Skeletal muscle satellite cell (primary cell): ENCODE results near the gene BHLHA15. TPM values are rescaled to one million over a fixed set of nuclear protein-coding genes. Genes with fewer than 3 reads are reported as not detected.

ENCODE experiments used
- H3K27me3 ChIP-seq: 2 replicates; pipeline ENCODE4 v1.7.0; 2013; ENCODE audit warnings: low read length; ENCODE audit not compliant: control insufficient read depth, insufficient read depth
- H3K36me3 ChIP-seq: 2 replicates; pipeline ENCODE4 v1.7.0; 2013; ENCODE audit warnings: mild to moderate bottlenecking, control low read depth, low read length; ENCODE audit not compliant: insufficient read depth
- H3K4me1 ChIP-seq: 2 replicates; pipeline ENCODE4 v1.7.0; 2013; ENCODE audit warnings: low read length; ENCODE audit not compliant: control insufficient read depth, insufficient read depth
- H3K4me2 ChIP-seq: 2 replicates; pipeline ENCODE4 v1.7.0; 2013; ENCODE audit warnings: mild to moderate bottlenecking, low read length
- H3K4me3 ChIP-seq: 2 replicates; pipeline ENCODE4 v1.7.0; 2013; ENCODE audit warnings: low read length
- H3K9ac ChIP-seq: 2 replicates; pipeline ENCODE4 v1.7.0; 2013; ENCODE audit warnings: mild to moderate bottlenecking, low read depth, low read length, moderate library complexity
- H3K9me3 ChIP-seq: replicated peaks from 2 replicates; pipeline ENCODE4 v1.7.0; 2013; ENCODE audit warnings: mild to moderate bottlenecking, control low read depth, low read length
- total RNA-seq: library from RNA; depleted of rRNA; stranded (reverse); fragments of >200 nt; gene quantifications from 2 replicates; pipeline ENCODE4 v1.2.3, GENCODE V29; 2012; rRNA removed

Gene BHLHA15
- total RNA-seq = 1.7 TPM in 1 of 2 replicates, not detected in the other

DNA sequence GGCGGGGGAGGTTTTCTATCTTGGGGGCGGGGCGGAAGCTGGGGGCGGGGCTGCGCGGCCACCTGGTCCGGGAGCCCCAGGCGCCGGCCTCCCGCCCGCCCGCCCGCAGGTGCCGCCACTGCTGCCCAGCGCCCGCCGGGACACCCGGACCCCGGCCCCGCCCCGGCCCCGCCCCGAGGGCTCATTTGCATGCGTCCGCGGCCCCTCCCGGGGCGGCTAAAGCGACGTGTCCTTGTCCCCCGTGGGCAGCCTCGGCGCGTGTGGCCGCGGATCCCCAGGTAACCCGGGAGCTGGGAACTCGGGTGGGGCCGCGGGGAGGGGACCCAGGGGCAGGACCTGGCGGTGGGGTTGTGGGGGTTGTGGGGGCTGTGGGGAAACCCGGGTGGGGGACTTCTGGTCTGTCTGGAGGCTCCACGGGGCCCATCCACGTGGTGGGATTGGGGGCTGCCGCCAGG lies at the start of gene BHLHA15:
Gene BHLHA15, plus strand, starts transcription at position 219 of the 455 bp plus-strand sequence. CDS start 871 bp downstream, outside the sequence.
- no peaks in the 10 kb centered on the region for H3K27me3 ChIP-seq
- H3K36me3 ChIP-seq = no peaks in the 10 kb centered on the region
- H3K9ac ChIP-seq = no peak within 1 kb of the TSS
- peak within 1 kb of the TSS; percentile 62 for H3K4me2 ChIP-seq
- no peaks in the 10 kb centered on the region for H3K9me3 ChIP-seq
- H3K4me3 ChIP-seq = no peak within 1 kb of the TSS
- H3K4me1 ChIP-seq = no peaks in the 10 kb centered on the region

DNA sequence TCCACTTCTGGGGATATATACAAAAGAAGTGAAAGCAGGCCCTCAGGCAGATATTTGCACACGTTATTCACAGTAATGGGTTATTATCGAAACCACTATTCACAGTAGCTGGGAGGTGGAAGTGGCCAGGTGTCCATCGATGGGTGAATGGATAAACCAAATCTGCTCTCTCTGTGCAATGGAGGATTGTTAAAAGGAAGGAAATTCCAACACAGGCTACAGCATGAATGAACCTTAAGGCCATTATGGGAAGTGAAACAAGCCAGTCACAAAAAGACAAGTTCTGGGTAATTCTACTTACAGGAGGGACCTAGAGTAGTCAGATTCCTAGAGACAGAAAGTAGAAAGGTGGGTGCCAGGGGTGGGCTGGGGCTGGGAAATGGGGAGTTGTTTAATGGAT lies 48.5 kb upstream of the BHLHA15 start:
- Histone ChIP-seq H3K9ac (no peak overlapping the region), H3K9me3 (no peaks in the 10 kb centered on the region), H3K4me2 (no peak overlapping the region), H3K27me3 (no peaks in the 10 kb centered on the region), H3K4me1 (no peaks in the 10 kb centered on the region), H3K36me3 (no peaks in the 10 kb centered on the region), H3K4me3 (no peak overlapping the region)

DNA sequence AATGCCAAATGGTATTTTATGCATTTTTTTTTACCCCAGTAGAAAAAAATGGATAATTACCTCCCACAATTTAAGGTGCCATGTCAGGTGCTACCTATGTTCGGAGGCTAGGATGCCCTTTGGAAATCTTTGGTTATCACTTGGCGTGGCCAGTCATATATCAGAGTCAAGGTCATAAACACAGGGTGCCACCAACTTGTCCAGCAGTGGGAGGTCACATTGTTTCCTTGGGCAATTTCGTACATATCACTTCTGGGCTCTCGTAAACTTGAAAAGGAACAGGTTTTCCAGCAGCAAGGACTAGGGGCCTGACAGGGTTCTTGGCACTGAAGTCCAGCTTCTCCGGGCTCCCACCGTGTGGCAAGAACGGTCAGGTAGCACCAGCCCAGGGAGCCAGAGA lies 48.0 kb upstream of the BHLHA15 start:
- H3K9ac ChIP-seq = no peak overlapping the region

DNA sequence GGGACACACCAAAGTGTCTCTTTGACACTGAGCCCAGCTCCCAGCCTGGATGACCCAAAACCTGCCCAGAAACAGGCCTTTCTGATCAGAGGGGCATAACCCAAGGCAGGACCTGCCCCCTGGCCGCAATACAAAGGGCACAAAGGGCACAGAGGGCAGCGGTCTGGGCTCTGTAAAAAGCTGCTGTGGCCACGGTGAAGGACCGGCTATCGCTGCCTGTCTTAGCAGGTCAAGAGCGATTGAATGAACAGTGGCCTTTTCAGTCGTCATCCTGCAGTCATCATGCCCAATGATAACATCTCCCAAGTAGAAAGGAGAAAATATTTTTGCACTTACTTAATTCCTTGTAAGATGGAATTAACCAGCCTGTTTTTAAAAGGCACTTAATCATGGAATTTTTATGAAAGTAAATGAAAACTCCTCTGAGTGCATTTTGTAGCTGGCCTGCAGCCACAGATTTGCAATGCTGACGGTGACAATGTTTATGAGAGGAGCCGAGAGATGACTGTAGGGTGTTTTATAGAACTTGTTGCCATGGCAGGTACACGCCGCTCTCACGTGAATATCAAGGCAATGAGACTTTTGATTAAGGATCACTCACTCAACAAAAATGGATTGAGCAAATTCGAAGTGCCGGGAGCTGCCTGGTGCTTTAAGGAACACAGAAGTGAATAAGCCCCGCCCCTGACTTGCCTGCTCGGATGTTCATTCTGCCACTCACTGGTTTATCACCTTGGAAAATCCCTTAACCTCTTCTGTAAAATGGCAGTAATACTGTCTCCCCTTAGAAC lies 47.3 kb upstream of the BHLHA15 start:
- H3K4me1 ChIP-seq = no peaks in the 10 kb centered on the region
- H3K4me3 ChIP-seq = no peak overlapping the region
- H3K4me2 ChIP-seq = no peak overlapping the region
- H3K36me3 ChIP-seq = no peaks in the 10 kb centered on the region
- no peaks in the 10 kb centered on the region for H3K27me3 ChIP-seq
- H3K9ac ChIP-seq = no peak overlapping the region
- no peaks in the 10 kb centered on the region for H3K9me3 ChIP-seq

More for the DNA sequence above, 48.0 kb upstream of the BHLHA15 start:
- Histone ChIP-seq H3K4me1 (no peaks in the 10 kb centered on the region), H3K4me3 (no peak overlapping the region), H3K9me3 (no peaks in the 10 kb centered on the region), H3K27me3 (no peaks in the 10 kb centered on the region), H3K36me3 (no peaks in the 10 kb centered on the region), H3K4me2 (no peak overlapping the region)

DNA sequence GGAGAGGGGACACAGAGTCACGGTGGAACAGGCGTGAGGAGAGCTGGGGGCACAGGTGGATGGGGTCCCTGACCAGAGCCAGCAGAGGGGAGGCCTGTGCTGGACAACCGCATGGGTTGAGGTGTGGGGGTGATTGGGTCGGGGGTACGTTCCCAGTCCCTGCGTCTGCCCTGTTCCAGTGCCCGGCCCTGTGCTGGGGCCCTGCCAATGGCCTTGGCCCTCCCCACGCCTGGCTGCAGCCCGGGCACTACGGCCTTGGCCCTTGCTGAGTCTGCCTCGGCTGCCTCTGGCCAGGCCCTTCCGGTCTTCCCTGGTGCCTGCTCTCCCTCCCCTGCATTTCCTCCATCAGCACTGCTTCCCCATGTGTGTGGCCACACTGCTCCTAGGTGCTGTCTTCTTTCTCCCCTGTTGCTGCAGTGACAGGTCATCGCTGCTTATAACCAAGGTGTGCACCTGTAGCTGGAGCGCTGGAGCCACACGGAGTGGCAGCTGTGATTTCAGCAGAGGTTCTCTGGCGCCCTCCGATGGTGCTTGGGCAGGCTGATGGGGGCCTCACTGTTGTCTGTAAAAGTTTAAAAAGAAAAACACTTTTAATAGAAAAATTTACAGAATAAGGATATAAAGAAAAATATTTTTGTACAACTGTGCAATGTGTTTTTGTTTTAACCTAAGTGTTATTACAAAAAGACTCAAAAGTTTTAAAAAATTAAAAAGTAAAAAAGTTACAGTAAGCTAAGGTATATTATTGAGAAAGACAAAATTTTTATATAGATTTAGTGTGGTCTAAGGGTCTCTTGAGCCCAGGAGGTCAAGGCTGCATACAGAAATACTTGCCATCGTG lies 45.2 kb upstream of the BHLHA15 start:
- H3K36me3 ChIP-seq = no peaks in the 10 kb centered on the region
- H3K9me3 ChIP-seq = no peaks in the 10 kb centered on the region
- no peaks in the 10 kb centered on the region for H3K4me1 ChIP-seq
- no peak overlapping the region for H3K9ac ChIP-seq
- no peak overlapping the region for H3K4me3 ChIP-seq
- H3K27me3 ChIP-seq = no peaks in the 10 kb centered on the region
- no peak overlapping the region for H3K4me2 ChIP-seq

DNA sequence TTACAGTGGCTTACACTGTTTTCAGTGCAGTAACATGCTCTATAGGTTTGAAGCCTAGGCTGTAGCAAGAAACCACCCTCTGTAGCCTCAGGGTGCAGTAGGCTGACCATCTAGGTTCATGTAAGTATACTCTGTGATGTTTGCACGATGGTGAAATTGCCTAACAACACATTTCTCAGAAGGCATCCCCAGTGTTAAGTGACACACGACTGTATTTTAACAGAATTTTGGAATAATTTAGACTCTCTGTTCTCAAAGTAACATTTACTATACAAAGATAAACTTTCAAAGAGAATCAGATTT lies 44.6 kb upstream of the BHLHA15 start:
- Histone ChIP-seq H3K4me3 (no peak overlapping the region), H3K4me2 (no peak overlapping the region), H3K9ac (no peak overlapping the region), H3K36me3 (no peaks in the 10 kb centered on the region), H3K27me3 (no peaks in the 10 kb centered on the region), H3K9me3 (no peaks in the 10 kb centered on the region), H3K4me1 (no peaks in the 10 kb centered on the region)

DNA sequence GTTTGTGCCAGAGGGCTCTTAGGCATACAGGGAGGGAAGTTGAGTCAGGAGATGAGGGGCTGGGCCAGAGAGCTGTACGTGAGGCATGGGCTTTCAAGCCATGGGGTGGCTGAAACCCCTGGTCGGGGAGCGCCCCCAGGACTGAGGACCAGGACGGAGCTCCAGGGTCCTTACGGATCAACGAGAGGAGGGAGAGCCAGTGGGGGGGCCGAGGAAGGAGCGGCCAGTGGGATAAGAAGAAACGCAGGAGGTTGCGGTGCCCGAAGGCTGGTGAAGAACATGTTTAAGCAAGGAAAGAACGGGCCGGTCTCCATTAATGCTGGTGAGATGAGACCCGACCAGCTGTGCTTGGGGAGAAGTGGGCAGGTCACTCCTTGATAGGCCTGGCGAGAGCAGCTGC lies 43.6 kb upstream of the BHLHA15 start:
- Histone ChIP-seq H3K9ac (no peak overlapping the region), H3K36me3 (no peaks in the 10 kb centered on the region), H3K27me3 (no peaks in the 10 kb centered on the region), H3K9me3 (no peaks in the 10 kb centered on the region), H3K4me3 (no peak overlapping the region), H3K4me1 (no peaks in the 10 kb centered on the region), H3K4me2 (no peak overlapping the region)

DNA sequence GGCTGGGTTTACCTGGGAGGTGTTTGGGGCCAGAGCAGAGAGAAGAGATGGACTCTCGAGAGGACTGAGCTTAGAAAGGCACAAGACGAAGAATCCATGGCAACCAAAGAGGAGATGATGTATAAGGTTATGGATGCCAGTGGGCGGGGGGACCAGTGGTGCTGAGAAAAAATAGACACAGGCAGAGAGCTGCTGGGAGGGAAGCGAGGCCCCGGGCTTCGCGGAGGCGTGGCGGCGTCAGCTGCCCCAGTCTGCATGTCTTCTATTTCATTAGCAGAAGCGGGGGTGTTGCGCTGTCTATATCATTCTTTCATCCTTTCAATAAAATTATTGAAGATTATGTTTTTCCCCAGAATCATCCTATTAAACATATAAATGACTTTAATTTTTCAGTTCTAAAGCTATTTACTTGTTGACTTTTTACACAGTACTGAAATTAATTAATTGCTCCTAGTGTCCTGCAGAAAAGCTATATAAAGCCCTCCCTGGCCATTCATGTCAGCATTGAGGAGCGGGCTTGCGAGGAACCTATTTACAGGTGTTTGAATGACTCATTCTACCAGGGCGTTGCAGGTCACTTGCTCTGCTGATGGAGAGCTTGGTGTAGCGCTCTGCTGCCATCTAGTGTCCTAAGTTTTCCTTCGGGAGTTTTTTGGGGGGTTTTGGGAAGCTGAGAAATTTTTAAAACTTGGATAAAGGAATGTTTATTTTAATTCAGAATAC lies 42.9 kb upstream of the BHLHA15 start:
- H3K4me1 ChIP-seq = no peaks in the 10 kb centered on the region

DNA sequence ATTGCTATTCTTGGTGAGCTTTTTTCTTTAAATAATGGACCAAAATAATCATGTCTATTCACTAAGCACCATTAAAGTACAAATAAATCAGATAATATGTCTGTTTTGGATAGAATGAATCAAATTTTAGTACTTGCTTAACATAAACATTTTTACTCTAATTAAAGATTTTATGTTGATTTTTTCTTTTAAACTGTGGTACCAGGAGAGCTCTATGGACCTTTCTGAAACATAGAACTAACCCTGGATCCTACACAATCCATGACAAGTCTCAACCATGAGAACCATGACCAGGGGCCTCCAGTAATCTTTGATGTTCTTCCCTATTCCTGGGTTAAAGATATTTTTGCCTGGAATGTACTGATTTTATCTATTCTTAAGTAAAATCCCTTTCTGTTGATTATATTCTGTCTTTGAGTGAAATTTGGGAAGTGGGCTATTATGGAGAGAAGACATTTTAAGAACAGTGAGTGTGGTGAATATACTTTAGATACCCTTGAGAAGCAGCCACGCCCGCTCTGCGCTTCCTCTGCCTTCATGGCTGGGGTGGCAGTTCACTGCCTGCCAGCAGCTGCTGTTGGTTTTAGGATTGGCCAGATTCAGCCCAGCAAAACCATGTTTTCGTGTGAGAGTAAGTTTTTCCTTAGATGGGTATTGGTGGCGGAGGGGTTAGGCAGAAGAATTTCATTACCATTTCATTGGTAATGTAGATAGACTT lies 42.2 kb upstream of the BHLHA15 start:
- Histone ChIP-seq H3K9ac (no peak overlapping the region), H3K4me1 (no peaks in the 10 kb centered on the region), H3K36me3 (no peaks in the 10 kb centered on the region), H3K9me3 (no peaks in the 10 kb centered on the region), H3K27me3 (no peaks in the 10 kb centered on the region), H3K4me3 (no peak overlapping the region), H3K4me2 (no peak overlapping the region)

More for the DNA sequence above, 42.9 kb upstream of the BHLHA15 start:
- no peaks in the 10 kb centered on the region for H3K36me3 ChIP-seq
- H3K4me2 ChIP-seq = no peak overlapping the region
- no peaks in the 10 kb centered on the region for H3K9me3 ChIP-seq
- no peak overlapping the region for H3K9ac ChIP-seq
- H3K27me3 ChIP-seq = no peaks in the 10 kb centered on the region
- H3K4me3 ChIP-seq = no peak overlapping the region

DNA sequence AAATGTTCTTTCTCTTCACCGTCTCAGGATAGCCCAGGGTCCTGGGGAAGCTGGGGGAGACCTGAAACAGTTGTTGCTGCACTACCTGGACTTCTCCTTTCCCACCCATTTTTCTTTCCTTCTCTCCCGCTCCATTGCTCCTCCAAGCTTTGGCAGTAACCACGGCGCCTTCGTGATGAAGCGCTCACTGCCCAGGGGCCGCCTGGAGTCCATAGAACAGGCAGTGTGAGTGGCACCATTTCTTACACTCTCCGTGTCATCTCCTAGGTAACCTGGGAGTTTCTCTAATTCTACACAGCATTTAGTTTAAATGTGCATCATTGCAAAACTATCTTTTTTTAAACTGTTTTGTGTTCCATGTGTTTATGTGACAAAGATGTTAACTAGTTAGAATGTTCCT lies 40.3 kb upstream of the BHLHA15 start:
- H3K9ac ChIP-seq = no peak overlapping the region
- H3K4me2 ChIP-seq = no peak overlapping the region
- no peaks in the 10 kb centered on the region for H3K36me3 ChIP-seq
- no peaks in the 10 kb centered on the region for H3K27me3 ChIP-seq
- no peaks in the 10 kb centered on the region for H3K4me1 ChIP-seq
- H3K9me3 ChIP-seq = no peaks in the 10 kb centered on the region
- no peak overlapping the region for H3K4me3 ChIP-seq

DNA sequence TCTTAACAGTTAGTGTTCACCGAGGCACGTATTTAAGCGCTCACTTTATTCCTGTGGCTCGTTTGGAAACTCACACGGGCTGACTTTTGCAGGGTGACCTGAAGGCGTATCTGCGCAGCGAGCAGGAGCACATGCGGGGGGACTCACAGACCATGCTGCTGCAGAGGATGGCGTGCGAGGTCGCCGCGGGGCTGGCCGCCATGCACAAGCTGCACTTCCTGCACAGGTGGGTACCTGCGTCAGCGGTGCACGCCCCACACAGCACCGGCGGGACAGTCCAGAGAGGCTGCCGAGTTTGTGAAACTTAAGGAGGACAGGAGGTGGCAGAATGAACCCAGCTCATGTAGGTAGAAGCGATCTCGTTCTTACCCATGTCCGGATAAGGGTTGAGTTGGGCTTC lies 39.8 kb upstream of the BHLHA15 start:
- Histone ChIP-seq H3K36me3 (no peaks in the 10 kb centered on the region), H3K4me1 (no peaks in the 10 kb centered on the region), H3K4me3 (no peak overlapping the region), H3K9ac (no peak overlapping the region), H3K9me3 (no peaks in the 10 kb centered on the region), H3K27me3 (no peaks in the 10 kb centered on the region), H3K4me2 (no peak overlapping the region)
